Smooth muscle cell (in vitro differentiated cells): ENCODE results near the gene DOCK3. TPM values are rescaled to one million over a fixed set of nuclear protein-coding genes. Genes with fewer than 3 reads are reported as not detected.

ENCODE experiments used
- DNase-seq: peaks from one replicate; lab custom pipeline; 2025; ENCODE audit not compliant: unreplicated experiment; lab: John Stamatoyannopoulos, UW
- H2AFZ ChIP-seq: fragments of 200-600 bp; sonication (generic); 2 replicates; pipeline ENCODE4 v1.6.0; 2016; ENCODE audit warnings: antibody characterized with exemption, low read depth, mild to moderate bottlenecking
- H3F3A ChIP-seq: fragments of 200-600 bp; sonication (generic); 2 replicates; pipeline ENCODE4 v1.6.0; 2017; ENCODE audit warnings: antibody characterized with exemption, low read depth
- H3K27ac ChIP-seq: fragments of 200-600 bp; sonication (generic); 2 replicates; pipeline ENCODE4 v1.5.1; 2016; ENCODE audit warnings: low read depth, mild to moderate bottlenecking
- H3K27me3 ChIP-seq: fragments of 200-600 bp; sonication (generic); 2 replicates; pipeline ENCODE4 v1.6.1; 2016; ENCODE audit warnings: low read depth, mild to moderate bottlenecking
- H3K36me3 ChIP-seq: fragments of 200-600 bp; sonication (generic); 2 replicates; pipeline ENCODE4 v1.5.1; 2016; ENCODE audit warnings: low read depth
- H3K4me1 ChIP-seq: fragments of 200-600 bp; sonication (generic); 2 replicates; pipeline ENCODE4 v1.5.1; 2016; ENCODE audit warnings: low read depth
- H3K4me2 ChIP-seq: fragments of 200-600 bp; sonication (generic); 2 replicates; pipeline ENCODE4 v1.6.0; 2016; ENCODE audit warnings: mild to moderate bottlenecking
- H3K4me3 ChIP-seq: fragments of 200-600 bp; sonication (generic); 2 replicates; pipeline ENCODE4 v1.5.1; 2016; ENCODE audit warnings: mild to moderate bottlenecking
- H3K79me2 ChIP-seq: fragments of 200-600 bp; sonication (generic); 2 replicates; pipeline ENCODE4 v1.6.0; 2016; ENCODE audit warnings: low read depth, mild to moderate bottlenecking
- H3K9ac ChIP-seq: fragments of 200-600 bp; sonication (generic); 2 replicates; pipeline ENCODE4 v1.6.0; 2016; ENCODE audit warnings: low read depth
- H3K9me3 ChIP-seq: fragments of 200-600 bp; sonication (generic); replicated peaks from 2 replicates; pipeline ENCODE4 v1.5.1; 2016; ENCODE audit warnings: low read depth
- H4K20me1 ChIP-seq: fragments of 200-600 bp; sonication (generic); 2 replicates; pipeline ENCODE4 v1.6.0; 2016; ENCODE audit warnings: low read depth
- WGBS: methylation state at CpG from one replicate; pipeline ENCODE4 v1.1.7; 2016; ENCODE audit warnings: low lambda C conversion rate; 5-methylcytosine and 5-hydroxymethylcytosine counted together
- polyA plus RNA-seq: library from polyadenylated mRNA; unstranded; fragments of >200 nt; fragmentation: Nextera tagmentation; extraction: Ambion mirVana; gene quantifications from 2 replicates; pipeline ENCODE4 v1.2.1, GENCODE V29; 2016
- total RNA-seq: library from RNA; depleted of rRNA; stranded (reverse); fragments of >200 nt; gene quantifications from 2 replicates; pipeline ENCODE4 v1.2.3, GENCODE V29; 2014
- TF ChIP-seq, protein P1 (sequence below): fragments of 200-600 bp; sonication (generic); IDR thresholded peaks from 2 replicates; pipeline ENCODE4 v1.5.1; 2017; ENCODE audit warnings: borderline replicate concordance, mild to moderate bottlenecking, antibody characterized with exemption; ENCODE audit not compliant: insufficient read depth, poor library complexity, severe bottlenecking

DOCK3 gene
- total and polyA plus RNA-seq, 2 experiments from 2014 or later: 0.29 to 2.2 TPM

DNA sequence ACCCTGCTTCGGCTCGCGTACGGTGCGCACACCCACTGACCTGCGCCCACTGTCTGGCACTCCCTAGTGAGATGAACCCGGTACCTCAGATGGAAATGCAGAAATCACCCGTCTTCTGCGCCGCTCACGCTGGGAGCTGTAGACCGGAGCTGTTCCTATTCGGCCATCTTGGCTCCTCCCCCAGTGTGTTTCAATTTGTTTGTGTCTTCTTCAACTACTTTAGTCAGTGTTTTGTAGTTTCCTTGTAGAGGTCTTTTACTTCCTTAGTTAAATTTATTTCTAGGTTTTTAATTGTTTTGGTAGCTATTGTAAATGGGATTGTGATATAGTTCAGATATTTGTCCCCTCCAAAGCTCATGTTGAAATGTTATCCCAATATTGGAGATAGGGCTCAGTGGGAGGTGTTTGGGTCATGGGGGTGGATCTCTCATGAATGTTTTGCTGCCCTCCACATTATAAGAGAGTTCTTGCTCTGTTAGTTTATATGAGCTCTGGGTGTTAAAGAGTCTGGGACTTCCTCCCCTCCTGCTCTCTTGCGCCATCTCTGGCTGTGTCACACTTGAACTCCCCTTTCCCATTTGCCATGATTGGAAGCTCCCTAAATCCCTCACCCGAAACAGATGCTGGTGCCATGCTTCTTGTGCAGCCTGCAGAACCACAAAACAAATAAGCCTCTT is 304.4 kb downstream of the DOCK3 start:
- Histone ChIP-seq H2AFZ (no peak overlapping the region), H3K9ac (no peak overlapping the region), H4K20me1 (no peaks in the 10 kb centered on the region), H3K4me3 (peak overlapping the region; percentile 30), H3K36me3 (no peaks in the 10 kb centered on the region), H3K27me3 (no peaks in the 10 kb centered on the region), H3K27ac (no peak overlapping the region), H3K4me2 (peak overlapping the region; percentile 54), H3K79me2 (no peaks in the 10 kb centered on the region), H3K9me3 (no peaks in the 10 kb centered on the region), H3F3A (no peaks in the 10 kb centered on the region), H3K4me1 (no peaks in the 10 kb centered on the region)
- no peak for DNase-seq
- TF ChIP-seq, protein P1, sequence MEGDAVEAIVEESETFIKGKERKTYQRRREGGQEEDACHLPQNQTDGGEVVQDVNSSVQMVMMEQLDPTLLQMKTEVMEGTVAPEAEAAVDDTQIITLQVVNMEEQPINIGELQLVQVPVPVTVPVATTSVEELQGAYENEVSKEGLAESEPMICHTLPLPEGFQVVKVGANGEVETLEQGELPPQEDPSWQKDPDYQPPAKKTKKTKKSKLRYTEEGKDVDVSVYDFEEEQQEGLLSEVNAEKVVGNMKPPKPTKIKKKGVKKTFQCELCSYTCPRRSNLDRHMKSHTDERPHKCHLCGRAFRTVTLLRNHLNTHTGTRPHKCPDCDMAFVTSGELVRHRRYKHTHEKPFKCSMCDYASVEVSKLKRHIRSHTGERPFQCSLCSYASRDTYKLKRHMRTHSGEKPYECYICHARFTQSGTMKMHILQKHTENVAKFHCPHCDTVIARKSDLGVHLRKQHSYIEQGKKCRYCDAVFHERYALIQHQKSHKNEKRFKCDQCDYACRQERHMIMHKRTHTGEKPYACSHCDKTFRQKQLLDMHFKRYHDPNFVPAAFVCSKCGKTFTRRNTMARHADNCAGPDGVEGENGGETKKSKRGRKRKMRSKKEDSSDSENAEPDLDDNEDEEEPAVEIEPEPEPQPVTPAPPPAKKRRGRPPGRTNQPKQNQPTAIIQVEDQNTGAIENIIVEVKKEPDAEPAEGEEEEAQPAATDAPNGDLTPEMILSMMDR: no peak
- WGBS: 74% methylated on average over 15 of the region's 15 CpGs

DNA sequence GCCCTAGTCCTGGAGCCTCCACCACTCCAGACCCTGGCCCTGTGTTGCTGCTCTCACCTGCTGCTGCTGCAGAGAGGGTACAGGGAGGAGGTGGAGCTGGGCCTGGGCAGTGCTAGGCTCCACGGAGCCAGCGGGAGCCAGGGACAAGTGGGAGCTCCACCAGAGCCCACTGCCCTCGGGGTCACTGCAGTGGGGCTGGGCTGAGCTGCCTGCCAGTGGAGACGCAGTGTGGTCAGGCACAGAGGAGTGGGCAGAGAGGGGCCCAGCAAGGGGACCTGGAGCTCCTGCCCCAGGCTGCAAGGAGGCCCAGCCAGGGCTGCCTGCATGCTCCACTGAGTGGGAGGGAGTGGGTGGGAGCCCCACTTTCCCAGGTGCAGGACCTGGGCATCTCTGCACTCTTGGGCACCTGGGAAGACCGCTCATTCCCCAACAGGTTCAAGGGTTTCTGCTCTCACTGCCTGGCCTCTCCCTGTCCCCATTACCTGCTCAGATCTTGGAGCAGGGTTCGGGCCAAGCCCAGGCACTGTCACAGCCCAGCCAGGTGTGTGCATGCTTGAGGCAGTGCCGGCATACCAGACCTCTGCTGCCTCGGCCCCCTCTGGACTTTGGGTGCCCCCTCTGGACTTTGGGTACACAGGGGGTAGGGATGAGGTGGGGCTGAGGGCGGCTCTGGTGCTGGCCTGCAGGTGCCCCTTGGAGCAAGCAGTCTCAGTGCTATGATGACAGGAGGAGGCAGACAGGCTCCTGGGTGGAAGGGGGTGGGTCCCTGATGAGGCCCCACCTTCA is 308.0 kb downstream of the DOCK3 start:
- H3K9me3 ChIP-seq: no peaks in the 10 kb centered on the region
- H3K36me3 ChIP-seq: no peaks in the 10 kb centered on the region
- TF ChIP-seq, protein P1: no peak
- H3K9ac ChIP-seq: no peak overlapping the region
- no peaks in the 10 kb centered on the region for H3K79me2 ChIP-seq
- H3K27ac ChIP-seq: no peak overlapping the region
- H3K27me3 ChIP-seq: no peaks in the 10 kb centered on the region
- no peaks in the 10 kb centered on the region for H3F3A ChIP-seq
- H3K4me1 ChIP-seq: no peaks in the 10 kb centered on the region
- H3K4me2 ChIP-seq: no peak overlapping the region
- WGBS: 97% methylated on average over 9 of the region's 9 CpGs
- H4K20me1 ChIP-seq: no peaks in the 10 kb centered on the region
- H3K4me3 ChIP-seq: no peak overlapping the region
- no peak for DNase-seq
- no peak overlapping the region for H2AFZ ChIP-seq

DNA sequence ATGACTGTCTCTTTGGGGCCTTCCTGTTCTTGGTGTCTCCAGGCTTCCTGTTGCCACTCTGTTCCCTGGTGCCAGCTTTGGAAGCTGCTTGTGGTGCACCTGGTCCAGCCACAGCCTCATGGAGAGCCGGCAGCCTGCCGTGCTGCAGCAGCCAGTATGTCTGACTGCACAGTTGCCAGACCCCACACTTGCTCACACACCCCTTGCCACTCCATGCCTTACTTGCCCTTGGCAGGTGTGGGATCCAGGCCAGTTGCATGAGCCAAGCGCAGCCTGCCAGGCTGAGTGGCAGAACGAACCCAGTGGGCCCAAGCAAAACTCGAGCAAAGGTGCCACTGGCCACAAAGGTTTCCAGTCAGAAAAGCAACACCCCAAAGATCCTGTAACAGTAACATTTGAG is 309.2 kb downstream of the DOCK3 start:
- no peaks in the 10 kb centered on the region for H3K9me3 ChIP-seq
- no peaks in the 10 kb centered on the region for H3K4me1 ChIP-seq
- no peaks in the 10 kb centered on the region for H3F3A ChIP-seq
- H3K9ac ChIP-seq: no peak overlapping the region
- H3K27ac ChIP-seq: no peak overlapping the region
- H4K20me1 ChIP-seq: no peaks in the 10 kb centered on the region
- no peak for DNase-seq
- TF ChIP-seq, protein P1: no peak
- WGBS: 90% methylated on average over 5 of the region's 5 CpGs
- H2AFZ ChIP-seq: no peak overlapping the region
- H3K4me2 ChIP-seq: no peak overlapping the region
- H3K4me3 ChIP-seq: no peak overlapping the region
- H3K79me2 ChIP-seq: no peaks in the 10 kb centered on the region
- no peaks in the 10 kb centered on the region for H3K27me3 ChIP-seq
- H3K36me3 ChIP-seq: no peaks in the 10 kb centered on the region

DNA sequence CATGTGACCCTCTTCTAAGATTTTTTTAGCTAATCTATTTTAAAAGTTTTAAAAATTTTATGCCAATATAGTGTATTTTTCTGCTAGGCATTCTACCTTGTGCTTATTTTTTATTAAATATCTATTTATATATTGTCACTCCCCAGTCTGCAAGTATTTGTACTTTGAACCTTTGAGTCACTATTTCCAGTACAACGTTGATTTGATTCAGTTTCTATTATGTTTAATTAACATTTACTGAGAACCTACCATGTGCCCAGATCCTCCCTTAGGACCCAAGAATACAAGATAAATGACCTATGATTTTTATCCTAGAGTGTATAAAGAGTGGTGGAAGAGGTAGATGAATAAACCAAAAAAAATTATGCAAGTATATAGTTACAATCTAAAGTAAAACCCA is 311.2 kb downstream of the DOCK3 start:
- Histone ChIP-seq H4K20me1 (no peaks in the 10 kb centered on the region), H3K9ac (no peak overlapping the region), H3F3A (no peaks in the 10 kb centered on the region), H3K79me2 (no peaks in the 10 kb centered on the region), H2AFZ (no peak overlapping the region), H3K4me1 (no peaks in the 10 kb centered on the region), H3K9me3 (no peaks in the 10 kb centered on the region), H3K27ac (no peak overlapping the region), H3K4me3 (no peak overlapping the region), H3K36me3 (no peaks in the 10 kb centered on the region), H3K4me2 (no peak overlapping the region), H3K27me3 (no peaks in the 10 kb centered on the region)
- TF ChIP-seq, protein P1: no peak
- no peak for DNase-seq
- 94% methylated on average over 1 of the region's 1 CpG for WGBS
